Astrocyte (in vitro differentiated cells and primary cell): ENCODE data around the gene NEK9. TPM values are rescaled to one million over a fixed set of nuclear protein-coding genes. Genes with fewer than 3 reads are reported as not detected.

Experiments
- DNase-seq: peaks from one replicate; pipeline ENCODE4 v3.0.0-alpha.2; 2010; ENCODE audit warnings: low read depth
- FAIRE-seq: peaks from 2 replicates; lab custom pipeline; 2011; peaks lifted over from hg19 to GRCh38; lab: Jason Lieb, UNC
- H2AFZ ChIP-seq: 2 replicates; pipeline ENCODE4 v1.6.0; 2012; ENCODE audit warnings: low read depth, low read length, inconsistent platforms
- H3K27ac ChIP-seq: 2 replicates; pipeline ENCODE4 v1.5.1; 2011; ENCODE audit warnings: low read depth, low read length, inconsistent platforms
- H3K27me3 ChIP-seq: 2 replicates; pipeline ENCODE4 v1.6.0; 2011; ENCODE audit warnings: low read length, inconsistent platforms; ENCODE audit not compliant: insufficient read depth
- H3K36me3 ChIP-seq: 2 replicates; pipeline ENCODE4 v1.5.1; 2011; ENCODE audit warnings: low read length, inconsistent platforms; ENCODE audit not compliant: insufficient read depth
- H3K4me1 ChIP-seq: 2 replicates; pipeline ENCODE4 v1.5.1; 2011; ENCODE audit warnings: low read length, inconsistent platforms; ENCODE audit not compliant: insufficient read depth
- H3K4me2 ChIP-seq: 2 replicates; pipeline ENCODE4 v1.6.0; 2012; ENCODE audit warnings: low read length, inconsistent platforms
- H3K4me3 ChIP-seq: 2 replicates; pipeline ENCODE4 v1.5.1; 2011; ENCODE audit warnings: low read depth, mild to moderate bottlenecking, low read length, inconsistent platforms; ENCODE audit not compliant: insufficient read depth
- H3K79me2 ChIP-seq: 2 replicates; pipeline ENCODE4 v1.6.0; 2012; ENCODE audit warnings: mild to moderate bottlenecking, low read length, inconsistent platforms; ENCODE audit not compliant: insufficient read depth
- H3K9ac ChIP-seq: 2 replicates; pipeline ENCODE4 v1.6.0; 2012; ENCODE audit warnings: mild to moderate bottlenecking, low read length, inconsistent platforms
- H3K9me3 ChIP-seq: 2 replicates; pipeline ENCODE4 v1.5.1; 2012; ENCODE audit warnings: low read depth, mild to moderate bottlenecking, low read length, inconsistent platforms; ENCODE audit not compliant: insufficient read depth
- H4K20me1 ChIP-seq: 2 replicates; pipeline ENCODE4 v1.6.0; 2012; ENCODE audit warnings: low read length, inconsistent platforms; ENCODE audit not compliant: insufficient read depth
- H3K27ac Mint-ChIP-seq: one replicate; pipeline ENCODE4 v1.8.0; 2021; ENCODE audit warnings: mild to moderate bottlenecking, mixed read lengths; ENCODE audit not compliant: unreplicated experiment
- H3K27me3 Mint-ChIP-seq: one replicate; pipeline ENCODE4 v1.8.0; 2021; ENCODE audit warnings: low read depth, mixed read lengths; ENCODE audit not compliant: unreplicated experiment
- H3K36me3 Mint-ChIP-seq: one replicate; pipeline ENCODE4 v1.8.0; 2021; ENCODE audit warnings: low read depth, mixed read lengths; ENCODE audit not compliant: unreplicated experiment
- H3K4me1 Mint-ChIP-seq: one replicate; pipeline ENCODE4 v1.8.0; 2021; ENCODE audit warnings: low read depth, mixed read lengths; ENCODE audit not compliant: unreplicated experiment
- H3K4me3 Mint-ChIP-seq: one replicate; pipeline ENCODE4 v1.8.0; 2021; ENCODE audit warnings: mild to moderate bottlenecking, moderate library complexity, mixed read lengths; ENCODE audit not compliant: unreplicated experiment
- H3K9me3 Mint-ChIP-seq: one replicate; pipeline ENCODE4 v1.8.0; 2021; ENCODE audit warnings: mild to moderate bottlenecking, mixed read lengths; ENCODE audit not compliant: unreplicated experiment
- CTCF ChIP-seq: IDR thresholded peaks from 2 replicates; pipeline ENCODE4 v1.5.1; 2011; ENCODE audit warnings: low read depth, mild to moderate bottlenecking, inconsistent platforms, low read length, moderate library complexity; ENCODE audit not compliant: insufficient read depth
- EZH2 ChIP-seq: IDR thresholded peaks from 2 replicates; pipeline ENCODE4 v1.6.1; 2012; ENCODE audit warnings: mild to moderate bottlenecking, low read length, inconsistent platforms; ENCODE audit not compliant: insufficient read depth
- total RNA-seq: library from RNA; stranded (reverse); gene quantifications from 2 replicates; pipeline ENCODE4 v1.2.1, GENCODE V29; 2021

The NEK9 gene
- total RNA-seq, 1 donor from 2014 or later, result 45.2 TPM

GRCh38 chr14:75092698-75093097 is 34.1 kb downstream of the NEK9 start:
- H3K27me3 ChIP-seq, result no peaks in the 10 kb centered on the region
- no peak overlapping the region for H3K27ac ChIP-seq
- Mint-ChIP-seq H3K27ac (no peak overlapping the region), H3K4me1 (no peaks in the 10 kb centered on the region), H3K9me3 (no peaks in the 10 kb centered on the region), H3K27me3 (no peaks in the 10 kb centered on the region), H3K36me3 (peaks cover 10% of the 10 kb centered on the region), H3K4me3 (no peak overlapping the region)
- H2AFZ ChIP-seq, result no peak overlapping the region
- no peak overlapping the region for H3K4me3 ChIP-seq
- H3K79me2 ChIP-seq, result no peaks in the 10 kb centered on the region
- DNase-seq, result no peak
- FAIRE-seq, result no peak
- peaks cover under 1% of the 10 kb centered on the region for H4K20me1 ChIP-seq
- TF ChIP-seq EZH2 (no peak), CTCF (no peak)
- peaks cover 16% of the 10 kb centered on the region for H3K36me3 ChIP-seq
- H3K9ac ChIP-seq, result no peak overlapping the region
- H3K4me2 ChIP-seq, result no peak overlapping the region
- H3K4me1 ChIP-seq, result no peaks in the 10 kb centered on the region
- H3K9me3 ChIP-seq, result no peaks in the 10 kb centered on the region

GRCh38 chr14:75091251-75091650 is 35.6 kb downstream of the NEK9 start:
- H3K4me2 ChIP-seq, result no peak overlapping the region
- Mint-ChIP-seq H3K4me1 (no peaks in the 10 kb centered on the region), H3K9me3 (no peaks in the 10 kb centered on the region), H3K27me3 (no peaks in the 10 kb centered on the region), H3K27ac (no peak overlapping the region), H3K36me3 (peaks cover 13% of the 10 kb centered on the region), H3K4me3 (peak overlapping the region; percentile 7)
- no peaks in the 10 kb centered on the region for H3K9me3 ChIP-seq
- H3K27me3 ChIP-seq, result no peaks in the 10 kb centered on the region
- H3K4me3 ChIP-seq, result no peak overlapping the region
- FAIRE-seq, result no peak
- peaks cover 23% of the 10 kb centered on the region for H3K36me3 ChIP-seq
- TF ChIP-seq CTCF (no peak), EZH2 (no peak)
- no peak overlapping the region for H3K27ac ChIP-seq
- H3K9ac ChIP-seq, result no peak overlapping the region
- no peaks in the 10 kb centered on the region for H3K4me1 ChIP-seq
- no peak overlapping the region for H2AFZ ChIP-seq
- DNase-seq, result no peak
- no peaks in the 10 kb centered on the region for H4K20me1 ChIP-seq
- H3K79me2 ChIP-seq, result no peaks in the 10 kb centered on the region

GRCh38 chr14:75090353-75090752 is 36.5 kb downstream of the NEK9 start:
- no peaks in the 10 kb centered on the region for H3K9me3 ChIP-seq
- H4K20me1 ChIP-seq, result no peaks in the 10 kb centered on the region
- H3K79me2 ChIP-seq, result no peaks in the 10 kb centered on the region
- H3K27ac ChIP-seq, result no peak overlapping the region
- no peaks in the 10 kb centered on the region for H3K27me3 ChIP-seq
- H2AFZ ChIP-seq, result no peak overlapping the region
- H3K9ac ChIP-seq, result no peak overlapping the region
- H3K4me1 ChIP-seq, result no peaks in the 10 kb centered on the region
- no peak overlapping the region for H3K4me3 Mint-ChIP-seq
- TF ChIP-seq CTCF, result no peak
- no peak for TF ChIP-seq EZH2
- no peak overlapping the region for H3K27ac Mint-ChIP-seq
- peaks cover 12% of the 10 kb centered on the region for H3K36me3 Mint-ChIP-seq
- no peak overlapping the region for H3K4me2 ChIP-seq
- peaks cover 23% of the 10 kb centered on the region for H3K36me3 ChIP-seq
- H3K4me3 ChIP-seq, result no peak overlapping the region
- H3K27me3 Mint-ChIP-seq, result no peaks in the 10 kb centered on the region
- DNase-seq (no peak), FAIRE-seq (no peak)
- H3K4me1 Mint-ChIP-seq, result no peaks in the 10 kb centered on the region
- H3K9me3 Mint-ChIP-seq, result no peaks in the 10 kb centered on the region
